ENCODE results near the gene PDHA1. TPM values are rescaled to one million over a fixed set of nuclear protein-coding genes. Genes with fewer than 3 reads are reported as not detected.

PDHA1 gene
- total RNA-seq, 1 donor from 2014 or later = 149 TPM

GRCh38 chrX:19375546-19375945, 31.8 kb downstream of the PDHA1 start:
- TF ChIP-seq CTCF (IDR thresholded peaks at IDR 0.05; ENCODE audit: unreplicated experiment) = no peak
- Mint-ChIP-seq H3K36me3 (no peaks in the 10 kb centered on the region), H3K9me3 (peaks cover 4% of the 10 kb centered on the region), H3K4me3 (no peak overlapping the region), H3K27ac (no peak overlapping the region), H3K4me1 (peaks cover 6% of the 10 kb centered on the region), H3K27me3 (ENCODE audit: low read depth) (no peaks in the 10 kb centered on the region)
- DNase-seq (ENCODE audit: low spot score in 2 of 2, unreplicated experiment in 2 of 2) = no peak

- Mint-ChIP-seq H3K27ac (no peak overlapping the region), H3K4me3 (no peak overlapping the region), H3K27me3 (ENCODE audit: low read depth) (no peaks in the 10 kb centered on the region), H3K4me1 (peaks cover under 1% of the 10 kb centered on the region), H3K36me3 (no peaks in the 10 kb centered on the region), H3K9me3 (no peaks in the 10 kb centered on the region)
- DNase-seq (ENCODE audit: low spot score in 2 of 2, unreplicated experiment in 2 of 2) = no peak
- TF ChIP-seq CTCF (IDR thresholded peaks at IDR 0.05; ENCODE audit: unreplicated experiment) = no peak
These were observed 34.1 kb downstream of the PDHA1 start for GRCh38 chrX:19377799-19378198.

GRCh38 chrX:19381326-19381725, 37.6 kb downstream of the PDHA1 start:
- Mint-ChIP-seq H3K36me3 (no peaks in the 10 kb centered on the region), H3K9me3 (peaks cover 16% of the 10 kb centered on the region), H3K4me3 (no peak overlapping the region), H3K4me1 (no peaks in the 10 kb centered on the region), H3K27ac (no peak overlapping the region), H3K27me3 (ENCODE audit: low read depth) (no peaks in the 10 kb centered on the region)
- no peak for TF ChIP-seq CTCF (IDR thresholded peaks at IDR 0.05; ENCODE audit: unreplicated experiment)
- no peak for DNase-seq (ENCODE audit: low spot score in 2 of 2, unreplicated experiment in 2 of 2)

- Mint-ChIP-seq H3K27me3 (ENCODE audit: low read depth) (no peaks in the 10 kb centered on the region), H3K4me3 (no peak overlapping the region), H3K27ac (no peak overlapping the region), H3K4me1 (no peaks in the 10 kb centered on the region), H3K36me3 (no peaks in the 10 kb centered on the region), H3K9me3 (peaks cover 20% of the 10 kb centered on the region)
- peak; percentile 22 for TF ChIP-seq CTCF (IDR thresholded peaks at IDR 0.05; ENCODE audit: unreplicated experiment)
- peak in 1 of 2 experiments; percentile 55 for DNase-seq (ENCODE audit: low spot score in 2 of 2, unreplicated experiment in 2 of 2)
These were observed 38.9 kb downstream of the PDHA1 start for GRCh38 chrX:19382555-19383145.

- no peak for TF ChIP-seq CTCF (IDR thresholded peaks at IDR 0.05; ENCODE audit: unreplicated experiment)
- DNase-seq (ENCODE audit: low spot score in 2 of 2, unreplicated experiment in 2 of 2) = no peak
- Mint-ChIP-seq H3K36me3 (no peaks in the 10 kb centered on the region), H3K4me1 (no peaks in the 10 kb centered on the region), H3K9me3 (peaks cover 24% of the 10 kb centered on the region), H3K27ac (no peak overlapping the region), H3K4me3 (no peak overlapping the region), H3K27me3 (ENCODE audit: low read depth) (no peaks in the 10 kb centered on the region)
These were observed 43.0 kb downstream of the PDHA1 start for GRCh38 chrX:19386679-19387078.

All from mesothelial cell of epicardium (in vitro differentiated cells).